GM12872 (cell line): Measurements from ENCODE around the gene SCTR.

Source experiments
- TF ChIP-seq, protein P1 (sequence below): IDR thresholded peaks from 3 replicates; pipeline ENCODE4 v1.5.1; 2011; ENCODE audit warnings: low read depth, mild to moderate bottlenecking, low read length, moderate library complexity; ENCODE audit not compliant: insufficient read depth

Gene SCTR

DNA sequence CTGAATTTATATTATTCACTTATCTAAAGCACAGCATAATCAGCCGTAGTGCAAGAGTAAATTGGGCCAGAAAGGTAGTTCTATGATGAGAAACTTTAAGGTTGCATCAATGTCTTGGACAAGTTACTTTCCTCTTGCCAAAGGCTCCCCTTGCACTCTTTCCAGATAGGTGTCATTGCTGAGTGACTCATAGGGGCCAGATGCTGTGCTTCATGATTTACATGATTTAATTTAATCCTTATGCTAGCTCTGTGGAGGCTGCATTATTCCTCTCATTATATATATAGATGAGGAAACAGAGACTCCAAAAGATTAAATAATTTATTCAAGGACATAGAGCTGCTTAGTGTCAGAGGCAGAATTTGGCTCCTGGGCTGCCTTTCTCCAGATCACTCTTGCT, 25.0 kb upstream of the SCTR start:
- TF ChIP-seq, protein P1, sequence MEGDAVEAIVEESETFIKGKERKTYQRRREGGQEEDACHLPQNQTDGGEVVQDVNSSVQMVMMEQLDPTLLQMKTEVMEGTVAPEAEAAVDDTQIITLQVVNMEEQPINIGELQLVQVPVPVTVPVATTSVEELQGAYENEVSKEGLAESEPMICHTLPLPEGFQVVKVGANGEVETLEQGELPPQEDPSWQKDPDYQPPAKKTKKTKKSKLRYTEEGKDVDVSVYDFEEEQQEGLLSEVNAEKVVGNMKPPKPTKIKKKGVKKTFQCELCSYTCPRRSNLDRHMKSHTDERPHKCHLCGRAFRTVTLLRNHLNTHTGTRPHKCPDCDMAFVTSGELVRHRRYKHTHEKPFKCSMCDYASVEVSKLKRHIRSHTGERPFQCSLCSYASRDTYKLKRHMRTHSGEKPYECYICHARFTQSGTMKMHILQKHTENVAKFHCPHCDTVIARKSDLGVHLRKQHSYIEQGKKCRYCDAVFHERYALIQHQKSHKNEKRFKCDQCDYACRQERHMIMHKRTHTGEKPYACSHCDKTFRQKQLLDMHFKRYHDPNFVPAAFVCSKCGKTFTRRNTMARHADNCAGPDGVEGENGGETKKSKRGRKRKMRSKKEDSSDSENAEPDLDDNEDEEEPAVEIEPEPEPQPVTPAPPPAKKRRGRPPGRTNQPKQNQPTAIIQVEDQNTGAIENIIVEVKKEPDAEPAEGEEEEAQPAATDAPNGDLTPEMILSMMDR = no peak

- TF ChIP-seq, protein P1 = no peak
Measured at GRCh38 chr2:119548516-119549120, 24.3 kb upstream of the SCTR start.

GRCh38 chr2:119546447-119546767, 22.1 kb upstream of the SCTR start:
- TF ChIP-seq, protein P1 = no peak

- TF ChIP-seq, protein P1 = no peak
Measured at GRCh38 chr2:119545754-119546446, 21.6 kb upstream of the SCTR start.

GRCh38 chr2:119544939-119545475, 20.7 kb upstream of the SCTR start:
- TF ChIP-seq, protein P1 = no peak

DNA sequence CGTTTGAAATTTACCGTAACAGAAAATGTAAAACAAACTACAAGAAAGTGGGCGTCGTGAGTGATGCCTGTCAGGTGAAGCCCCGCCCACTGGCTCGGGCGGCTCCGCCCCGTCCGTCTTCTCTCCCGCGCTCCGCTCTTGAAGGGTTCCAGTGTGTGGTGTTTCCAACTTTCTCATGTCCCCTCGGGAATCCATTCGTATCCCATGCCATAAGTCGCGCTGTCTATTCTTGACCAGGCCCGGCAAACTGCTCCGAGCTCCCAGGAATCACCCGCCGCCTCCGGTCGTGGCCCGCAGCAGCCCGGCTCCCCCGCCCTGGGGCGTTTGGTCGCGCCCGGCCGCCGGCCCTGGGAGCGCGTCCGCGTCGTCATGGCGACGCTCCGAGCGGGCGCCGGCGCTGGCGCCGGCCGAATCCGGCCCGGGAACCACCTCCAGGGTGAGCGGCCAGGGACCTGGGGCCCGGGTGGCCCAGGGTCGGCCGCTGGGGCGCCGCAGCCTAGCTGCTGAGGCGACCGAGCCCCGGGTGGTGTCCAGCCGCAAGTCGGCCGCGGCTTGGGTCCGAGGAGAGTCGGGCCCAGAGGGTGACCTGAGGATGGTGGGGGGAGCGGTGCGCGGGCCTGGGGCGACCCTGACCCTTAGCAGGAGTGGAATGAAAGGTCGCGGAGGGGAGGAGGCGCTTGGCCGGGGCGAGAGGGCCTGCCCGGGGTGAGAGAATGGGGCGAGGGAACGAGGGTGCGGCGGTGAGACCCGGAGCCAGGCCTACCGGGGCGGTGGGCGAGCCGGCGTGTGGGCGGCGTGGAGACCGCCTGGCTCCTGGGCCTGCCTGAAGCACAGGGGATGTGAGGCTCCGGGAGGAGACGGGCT, 20.0 kb upstream of the SCTR start, which contains the start of gene CFAP221:
TSS of gene CFAP221 (plus strand) at position 375 of the 864 bp plus-strand sequence. CDS start 1,683 bp downstream, outside the sequence.
- TF ChIP-seq, protein P1 = no peak

DNA sequence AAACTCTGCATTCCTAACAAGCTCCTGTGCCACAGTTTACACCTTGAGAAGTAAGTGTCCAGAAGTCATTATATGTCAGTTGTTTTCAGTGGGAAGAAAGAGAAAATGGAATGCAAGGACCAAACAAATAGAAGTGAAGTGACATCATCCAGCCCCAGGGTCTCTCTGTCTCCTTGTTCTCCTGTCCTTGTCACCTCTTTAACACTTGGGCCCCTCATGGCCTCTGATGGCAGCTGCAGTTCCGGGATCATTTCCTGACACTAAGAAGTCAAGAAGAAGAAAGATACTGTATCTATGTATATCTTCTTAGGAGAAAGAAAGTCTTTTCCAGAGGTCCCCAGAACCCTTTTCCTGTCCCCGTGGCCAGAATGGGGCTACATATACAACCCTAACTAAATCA, 17.2 kb upstream of the SCTR start:
- TF ChIP-seq, protein P1 = no peak
